B cell (primary cell): Measurements from ENCODE around the gene WNK1.

Experiments used
- CTCF ChIP-seq: fragments of 200-600 bp; IDR thresholded peaks from one replicate; pipeline ENCODE4 v1.8.0; 2022; ENCODE audit warnings: antibody characterized with exemption, mild to moderate bottlenecking
- EZH2 ChIP-seq: IDR thresholded peaks from 2 replicates; pipeline ENCODE4 v1.6.1; 2012; ENCODE audit warnings: borderline replicate concordance, low read depth, mild to moderate bottlenecking, moderate library complexity, low read length; ENCODE audit not compliant: insufficient read depth, poor library complexity, severe bottlenecking

- TF ChIP-seq CTCF (peak; percentile 60), EZH2 (no peak)
These were observed 984 bp upstream of the WNK1 start for GRCh38 chr12:751192-751998.
